Ecto neural progenitor cell (in vitro differentiated cells): ENCODE results near the gene MTG1.
"Not testable (repeated sequence)": the region's sequence is repeated elsewhere in the genome, so short reads cannot be mapped to it uniquely, and the experiment has no call there.

Source experiments
- DNase-seq: peaks from one replicate; pipeline ENCODE4 v3.0.0-alpha.2; 2018; ENCODE audit warnings: low spot score

MTG1 gene

DNA sequence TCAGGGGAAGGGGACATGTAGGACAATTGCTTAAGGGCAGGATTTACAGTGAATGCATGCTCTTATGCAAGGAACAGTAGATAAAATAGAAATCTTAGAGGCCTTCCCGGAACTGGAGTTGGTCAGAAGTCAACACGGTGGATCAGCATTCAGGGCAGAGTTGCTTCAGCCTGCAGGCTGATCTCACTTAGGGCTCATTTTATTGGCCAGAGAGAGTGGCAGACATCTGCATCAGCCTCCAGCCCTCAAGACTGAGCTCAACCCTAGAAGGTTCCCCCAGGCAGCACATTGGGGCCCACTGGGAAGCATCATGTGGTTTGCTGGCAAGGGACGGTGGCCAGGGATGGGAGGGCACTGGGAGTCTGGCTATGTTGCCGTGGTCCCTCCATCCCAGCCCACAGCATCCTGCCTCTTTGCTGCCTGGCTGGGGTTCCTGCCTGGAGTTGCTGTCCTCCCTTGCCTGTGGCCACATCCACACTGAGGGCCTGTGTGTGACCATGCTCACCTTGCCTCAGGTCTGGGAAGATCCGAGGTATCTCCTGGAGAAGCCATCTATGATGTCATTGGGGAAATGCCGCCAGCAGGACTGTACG is 72.8 kb downstream of the MTG1 start:
- no peak for DNase-seq

DNA sequence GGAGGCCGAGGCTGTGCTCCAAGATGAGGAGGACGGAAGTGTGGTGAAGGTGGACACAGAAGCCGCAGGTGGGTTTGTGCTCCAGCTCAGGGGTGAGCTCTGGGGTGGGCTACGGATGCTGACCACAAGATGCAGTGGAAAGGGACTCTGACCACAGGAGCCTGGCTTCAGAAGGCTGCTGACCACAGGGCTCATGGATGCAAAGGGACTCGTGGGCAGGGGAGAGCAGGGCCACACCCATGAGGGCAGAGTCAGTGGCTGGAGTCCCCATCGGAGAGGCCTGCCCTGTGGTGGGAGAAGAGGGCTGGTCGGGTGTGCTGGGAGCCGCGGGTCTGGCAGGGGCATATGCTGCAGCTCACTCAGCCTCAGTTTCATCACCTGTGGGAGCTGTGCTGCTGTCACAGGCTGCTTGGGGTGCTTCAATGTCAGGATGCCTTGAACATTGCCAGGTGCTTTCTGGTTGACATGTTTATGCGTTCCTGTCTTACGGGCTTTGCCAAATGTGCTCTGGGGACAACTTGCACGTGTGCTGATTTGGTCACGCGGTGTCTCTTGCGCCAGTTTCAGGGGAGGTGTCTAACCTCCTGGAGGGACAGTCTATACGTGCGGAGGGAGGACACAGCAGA is 73.4 kb downstream of the MTG1 start:
- no peak for DNase-seq

DNA sequence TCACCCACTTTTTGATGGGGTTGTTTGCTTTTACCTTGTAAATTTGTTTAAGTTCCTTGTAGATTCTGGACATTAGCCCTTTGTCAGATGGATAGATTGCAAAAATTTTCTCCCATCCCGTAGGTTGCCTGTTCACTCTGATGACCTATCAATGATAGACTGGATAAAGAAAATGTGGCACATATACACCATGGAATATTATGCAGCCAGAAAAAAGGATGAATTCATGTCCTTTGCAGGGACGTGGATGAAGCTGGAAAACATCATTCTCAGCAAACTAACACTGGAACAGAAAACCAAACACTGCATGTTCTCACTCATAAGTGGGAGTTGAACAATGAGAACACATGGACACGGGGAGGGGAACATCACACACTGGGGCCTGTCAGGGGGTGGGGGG is 75.2 kb downstream of the MTG1 start:
- not testable (repeated sequence) for DNase-seq

DNA sequence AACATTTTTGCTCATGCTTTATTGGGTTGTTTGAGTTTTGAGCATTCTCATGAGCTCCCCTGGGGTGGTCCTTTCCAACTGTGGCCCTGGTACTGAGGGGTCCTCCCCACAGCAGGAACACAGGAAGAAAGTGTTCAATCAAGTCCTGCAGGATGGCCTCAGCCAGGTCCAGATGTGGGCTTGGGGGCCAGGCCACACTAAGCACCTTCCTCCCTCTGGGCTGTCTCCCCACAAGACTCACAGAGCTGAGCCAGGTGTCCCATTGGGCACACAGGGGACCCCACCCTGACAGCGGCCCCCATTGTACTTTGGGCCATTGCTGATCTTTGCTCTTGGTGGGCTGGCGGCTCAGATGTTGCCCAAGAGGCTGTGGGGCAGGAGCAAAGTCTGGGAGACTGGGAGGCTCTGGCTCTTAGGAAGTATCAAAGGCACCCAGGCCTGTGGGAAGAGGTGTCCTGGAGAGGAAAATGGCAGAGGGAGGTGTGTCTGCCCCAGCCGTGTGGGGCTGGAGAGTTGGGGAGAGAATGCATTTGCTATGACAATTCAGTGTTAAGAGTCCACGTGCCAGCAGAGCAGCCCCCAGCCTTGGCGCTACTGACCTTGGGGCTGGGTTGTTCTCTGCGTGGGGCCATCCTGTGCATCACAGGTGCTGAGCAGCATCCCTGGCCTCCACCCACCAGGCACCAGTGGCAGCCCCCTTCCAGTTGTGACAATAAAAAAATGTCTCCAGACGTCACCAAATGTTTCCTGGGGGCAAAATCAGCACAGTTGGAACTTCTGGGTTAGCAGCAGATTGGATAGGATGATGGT is 77.5 kb downstream of the MTG1 start:
- no peak for DNase-seq
